ENCODE data around the gene ITIH1. TPM values are rescaled to one million over a fixed set of nuclear protein-coding genes. Genes with fewer than 3 reads are reported as not detected.
"Not testable (repeated sequence)": the region's sequence is repeated elsewhere in the genome, so short reads cannot be mapped to it uniquely, and the experiment has no call there.

The ITIH1 gene
- polyA plus RNA-seq, 1 experiment, result not detected

DNA sequence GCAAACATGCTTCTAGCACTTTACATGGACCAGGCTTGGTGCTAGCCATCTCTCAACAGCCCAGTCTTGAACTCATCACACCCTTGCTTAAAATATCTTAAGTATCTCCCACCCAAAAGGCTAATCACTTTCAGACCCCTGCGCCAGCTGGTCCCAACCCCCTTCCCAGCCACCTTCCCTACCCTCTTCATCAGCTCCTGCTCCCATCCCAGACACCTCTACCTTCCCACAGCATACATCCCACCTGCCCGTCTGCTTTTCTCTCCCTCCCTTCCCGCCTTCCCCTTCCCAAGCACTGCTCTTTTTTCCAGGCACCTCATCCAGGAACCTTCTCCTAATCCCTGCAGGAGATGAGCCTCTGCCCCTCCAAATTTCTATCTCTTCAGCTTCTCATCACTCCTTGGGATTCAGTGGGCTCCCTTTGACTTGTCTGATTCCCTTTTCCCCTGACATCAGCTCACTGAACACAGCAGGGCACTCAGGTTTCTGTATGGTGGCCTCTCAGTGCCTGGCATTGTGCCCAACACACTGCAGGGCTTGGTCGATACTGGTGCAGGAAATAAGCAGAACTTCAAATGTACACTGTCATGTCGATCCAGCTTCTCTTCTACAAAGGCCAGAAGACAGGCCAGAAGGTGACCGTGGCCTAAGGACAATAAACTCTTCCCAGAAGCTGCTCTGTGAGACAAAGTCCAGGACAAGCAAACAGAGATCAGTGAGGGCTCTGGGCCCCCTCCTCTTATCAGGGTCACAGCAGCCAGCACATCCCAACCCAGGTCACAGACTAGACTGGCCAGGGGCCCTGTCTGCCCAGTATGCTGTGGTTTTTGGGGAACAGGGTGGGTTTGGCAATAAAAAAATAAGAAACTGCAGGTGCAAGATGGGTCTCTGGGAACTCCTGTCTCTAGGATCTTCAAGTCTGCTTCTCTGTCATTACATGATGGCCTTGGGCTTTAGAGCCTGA lies 2.2 kb upstream of the ITIH1 start:
- no peaks in the 10 kb centered on the region for H3K36me3 ChIP-seq (ENCODE audit: control insufficient read depth, insufficient read depth, low read length)
- H3K4me3 ChIP-seq (ENCODE audit: low read depth, low read length), result no peak overlapping the region
- DNase-seq (ENCODE audit: low read depth), result no peak
- ChIA-PET POLR2A (no interaction called here), CTCF (interaction anchor here (0.8 to 1.6 kb wide), 3 partner anchors 10 to 23 kb away, joined by 3 to 5 read pairs (median 3); no protein-coding TSS in a partner anchor)
- H3K27me3 ChIP-seq (ENCODE audit: control insufficient read depth, insufficient read depth, low read length), result peaks cover 6% of the 10 kb centered on the region
- TF ChIP-seq, protein P1, sequence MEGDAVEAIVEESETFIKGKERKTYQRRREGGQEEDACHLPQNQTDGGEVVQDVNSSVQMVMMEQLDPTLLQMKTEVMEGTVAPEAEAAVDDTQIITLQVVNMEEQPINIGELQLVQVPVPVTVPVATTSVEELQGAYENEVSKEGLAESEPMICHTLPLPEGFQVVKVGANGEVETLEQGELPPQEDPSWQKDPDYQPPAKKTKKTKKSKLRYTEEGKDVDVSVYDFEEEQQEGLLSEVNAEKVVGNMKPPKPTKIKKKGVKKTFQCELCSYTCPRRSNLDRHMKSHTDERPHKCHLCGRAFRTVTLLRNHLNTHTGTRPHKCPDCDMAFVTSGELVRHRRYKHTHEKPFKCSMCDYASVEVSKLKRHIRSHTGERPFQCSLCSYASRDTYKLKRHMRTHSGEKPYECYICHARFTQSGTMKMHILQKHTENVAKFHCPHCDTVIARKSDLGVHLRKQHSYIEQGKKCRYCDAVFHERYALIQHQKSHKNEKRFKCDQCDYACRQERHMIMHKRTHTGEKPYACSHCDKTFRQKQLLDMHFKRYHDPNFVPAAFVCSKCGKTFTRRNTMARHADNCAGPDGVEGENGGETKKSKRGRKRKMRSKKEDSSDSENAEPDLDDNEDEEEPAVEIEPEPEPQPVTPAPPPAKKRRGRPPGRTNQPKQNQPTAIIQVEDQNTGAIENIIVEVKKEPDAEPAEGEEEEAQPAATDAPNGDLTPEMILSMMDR (IDR thresholded peaks at IDR 0.05; ENCODE audit: insufficient read depth, low read depth, low read length), result no peak

GRCh38 chr3:52775877-52776276 lies 1.5 kb upstream of the ITIH1 start:
- Histone ChIP-seq H3K4me3 (ENCODE audit: low read depth, low read length) (no peak overlapping the region), H3K36me3 (ENCODE audit: control insufficient read depth, insufficient read depth, low read length) (no peaks in the 10 kb centered on the region), H3K27me3 (ENCODE audit: control insufficient read depth, insufficient read depth, low read length) (peaks cover 11% of the 10 kb centered on the region)
- ChIA-PET POLR2A (no interaction called here), CTCF (interaction anchor here (1.4 to 1.6 kb wide), 2 partner anchors 11 to 23 kb away, joined by 3 to 5 read pairs; no protein-coding TSS in a partner anchor)
- TF ChIP-seq, protein P1 (IDR thresholded peaks at IDR 0.05; ENCODE audit: insufficient read depth, low read depth, low read length), result no peak
- no peak for DNase-seq (ENCODE audit: low read depth)

GRCh38 chr3:52776486-52776885 lies 913 bp upstream of the ITIH1 start:
- H3K27me3 ChIP-seq (ENCODE audit: control insufficient read depth, insufficient read depth, low read length), result peaks cover 11% of the 10 kb centered on the region
- H3K4me3 ChIP-seq (ENCODE audit: low read depth, low read length); DNase-seq (ENCODE audit: low read depth); H3K36me3 ChIP-seq (ENCODE audit: control insufficient read depth, insufficient read depth, low read length); POLR2A ChIA-PET: not testable (repeated sequence)
- CTCF ChIA-PET, result interaction anchor here (1.4 to 1.6 kb wide), 2 partner anchors 22 to 159 kb away, joined by 3 to 5 read pairs; no protein-coding TSS in a partner anchor

DNA sequence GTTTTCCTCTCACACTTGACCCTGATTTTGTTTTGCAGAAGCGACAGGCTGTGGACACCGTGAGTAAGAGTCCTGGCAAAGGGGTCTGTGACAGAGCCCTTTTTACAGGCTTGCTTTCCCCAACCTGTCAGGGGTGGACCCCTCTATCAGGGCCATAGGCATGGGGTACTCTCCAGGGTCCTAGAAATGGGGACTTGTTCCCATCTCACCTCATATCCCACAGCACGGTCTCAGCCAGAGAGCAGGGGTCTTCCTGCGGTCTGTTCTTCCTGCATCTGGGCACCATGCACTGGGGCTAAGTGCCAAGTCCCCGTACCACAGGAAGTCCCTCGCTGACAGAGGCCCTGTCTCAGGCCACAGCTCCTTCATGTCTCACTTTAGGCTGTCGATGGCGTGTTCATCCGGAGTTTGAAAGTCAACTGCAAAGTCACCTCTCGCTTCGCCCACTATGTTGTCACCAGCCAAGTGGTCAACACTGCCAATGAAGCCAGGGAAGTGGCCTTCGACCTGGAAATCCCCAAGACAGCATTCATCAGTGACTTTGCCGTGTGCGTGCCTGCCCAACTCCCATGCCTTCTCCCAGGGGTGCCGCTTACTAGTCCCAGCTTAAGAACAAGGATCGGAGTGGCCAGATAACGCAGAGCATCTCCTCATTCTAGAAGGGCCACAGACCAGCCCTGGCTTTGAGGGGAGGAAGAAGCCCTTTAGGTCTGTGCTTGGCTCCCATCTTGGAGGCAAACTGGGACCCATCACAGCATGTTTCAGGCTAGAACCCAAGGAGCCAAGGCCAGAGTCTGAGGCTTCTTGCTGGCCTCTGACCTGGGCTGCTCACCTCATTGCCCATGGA lies 783 bp downstream of the ITIH1 start:
- POLR2A ChIA-PET, result no interaction called here
- TF ChIP-seq, protein P1 (IDR thresholded peaks at IDR 0.05; ENCODE audit: insufficient read depth, low read depth, low read length), result no peak
- CTCF ChIA-PET, result interaction anchor here (1.5 kb wide), 1 partner anchor 14 kb away, joined by 3 read pairs; no protein-coding TSS in a partner anchor
- Histone ChIP-seq H3K4me3 (ENCODE audit: low read depth, low read length) (no peak overlapping the region), H3K36me3 (ENCODE audit: control insufficient read depth, insufficient read depth, low read length) (no peaks in the 10 kb centered on the region), H3K27me3 (ENCODE audit: control insufficient read depth, insufficient read depth, low read length) (peaks cover 23% of the 10 kb centered on the region)
- DNase-seq (ENCODE audit: low read depth), result no peak

- Histone ChIP-seq H3K27me3 (ENCODE audit: control insufficient read depth, insufficient read depth, low read length) (peaks cover 23% of the 10 kb centered on the region), H3K36me3 (ENCODE audit: control insufficient read depth, insufficient read depth, low read length) (no peaks in the 10 kb centered on the region), H3K4me3 (ENCODE audit: low read depth, low read length) (no peak overlapping the region)
- ChIA-PET POLR2A (no interaction called here), CTCF (interaction anchor here (1.5 to 3.0 kb wide), 2 partner anchors 13 to 20 kb away, joined by 3 to 9 read pairs; no protein-coding TSS in a partner anchor)
- DNase-seq (ENCODE audit: low read depth), result no peak
- TF ChIP-seq, protein P1 (IDR thresholded peaks at IDR 0.05; ENCODE audit: insufficient read depth, low read depth, low read length), result no peak
Measured at GRCh38 chr3:52779011-52779836, 1.8 kb downstream of the ITIH1 start.
